WTC11 (cell line): Measurements from ENCODE around the gene GPN2. TPM values are rescaled to one million over a fixed set of nuclear protein-coding genes. Genes with fewer than 3 reads are reported as not detected.

Experiments
- ATAC-seq: fragments of 200-7000 bp; cut with Tn5 transposase; 2 replicates; pipeline ENCODE4 v1.10.0; 2021; ENCODE audit warnings: mild to moderate bottlenecking, moderate library complexity
- Bru-seq: library from RNA; stranded (reverse); fragments of 400-500 nt; gene quantifications from one replicate; lab custom pipeline; 2021; lab: Mats Ljungman, UMichigan
- CTCF ChIA-PET: fragments of 300-600 bp; sonication (Branson Sonifier 250); formaldehyde crosslinking; loops from one replicate; lab custom pipeline; 2021; ENCODE audit warnings: antibody characterized with exemption; lab: Charles Lee
- POLR2A ChIA-PET: fragments of 350-600 bp; sonication (Branson Sonifier 250); formaldehyde crosslinking; loops from one replicate; lab custom pipeline; 2021; ENCODE audit warnings: antibody characterized with exemption; lab: Charles Lee
- DNase-seq: peaks from one replicate; pipeline ENCODE4 v3.0.0; 2021; ENCODE audit warnings: low spot score
- H3K27ac Mint-ChIP-seq: 2 replicates; pipeline ENCODE4 v1.8.0; 2021; ENCODE audit warnings: mixed read lengths
- H3K27me3 Mint-ChIP-seq: 2 replicates; pipeline ENCODE4 v1.8.0; 2021; ENCODE audit warnings: low read depth, mild to moderate bottlenecking, moderate library complexity, mixed read lengths
- H3K36me3 Mint-ChIP-seq: 2 replicates; pipeline ENCODE4 v1.8.0; 2021; ENCODE audit warnings: mixed read lengths
- H3K4me1 Mint-ChIP-seq: 2 replicates; pipeline ENCODE4 v1.8.0; 2022; ENCODE audit warnings: mixed read lengths
- H3K4me3 Mint-ChIP-seq: 2 replicates; pipeline ENCODE4 v1.8.0; 2021; ENCODE audit warnings: mild to moderate bottlenecking, moderate library complexity, mixed read lengths
- H3K9me3 Mint-ChIP-seq: 2 replicates; pipeline ENCODE4 v1.8.0; 2021; ENCODE audit warnings: mixed read lengths
- CDX4 ChIP-seq: fragments of 250-450 bp; sonication (Bioruptor Pico); IDR thresholded peaks from 2 replicates; pipeline ENCODE4 v1.9.0; 2021; ENCODE audit warnings: moderate library complexity, mild to moderate bottlenecking, inconsistent platforms, borderline replicate concordance
- CREM ChIP-seq: sonication (generic); formaldehyde crosslinking; IDR thresholded peaks from 2 replicates; pipeline ENCODE4 v1.8.1; 2022; ENCODE audit warnings: mild to moderate bottlenecking, missing genetic modification reagents, moderate library complexity
- E2F5 ChIP-seq: sonication (generic); formaldehyde crosslinking; IDR thresholded peaks from 2 replicates; pipeline ENCODE4 v1.8.1; 2022; ENCODE audit warnings: mild to moderate bottlenecking, moderate library complexity, missing genetic modification reagents
- EMX1 ChIP-seq: fragments of 250-450 bp; sonication (Bioruptor Pico); IDR thresholded peaks from 2 replicates; pipeline ENCODE4 v1.8.0; 2021; ENCODE audit warnings: mild to moderate bottlenecking
- ERG ChIP-seq: fragments of 250-450 bp; sonication (Bioruptor Pico); IDR thresholded peaks from 2 replicates; pipeline ENCODE4 v1.8.0; 2021; ENCODE audit warnings: mild to moderate bottlenecking
- FOXK1 ChIP-seq: sonication (generic); formaldehyde crosslinking; IDR thresholded peaks from 2 replicates; pipeline ENCODE4 v1.8.0; 2022; ENCODE audit warnings: mild to moderate bottlenecking, moderate library complexity, missing genetic modification reagents
- GRHL2 ChIP-seq: fragments of 250-450 bp; sonication (Bioruptor Pico); IDR thresholded peaks from 2 replicates; pipeline ENCODE4 v1.8.0; 2022; ENCODE audit warnings: mild to moderate bottlenecking, moderate library complexity; ENCODE audit not compliant: insufficient replicate concordance, severe bottlenecking
- GTF2I ChIP-seq: fragments of 250-450 bp; sonication (Bioruptor Pico); conservative IDR thresholded peaks from 2 replicates; pipeline ENCODE4 v1.4.0; 2021; ENCODE audit warnings: mild to moderate bottlenecking
- HMGXB4 ChIP-seq: sonication (generic); formaldehyde crosslinking; IDR thresholded peaks from 2 replicates; pipeline ENCODE4 v1.8.1; 2023; ENCODE audit warnings: mild to moderate bottlenecking, moderate library complexity, missing genetic modification reagents
- JAZF1 ChIP-seq: fragments of 250-450 bp; sonication (Bioruptor Pico); IDR thresholded peaks from 2 replicates; pipeline ENCODE4 v1.9.0; 2021; ENCODE audit warnings: moderate library complexity, mild to moderate bottlenecking, inconsistent platforms
- JUN ChIP-seq: sonication (generic); formaldehyde crosslinking; IDR thresholded peaks from 2 replicates; pipeline ENCODE4 v1.8.0; 2023; ENCODE audit warnings: mild to moderate bottlenecking, missing genetic modification reagents
- MLX ChIP-seq: sonication (generic); formaldehyde crosslinking; IDR thresholded peaks from 2 replicates; pipeline ENCODE4 v1.8.1; 2023; ENCODE audit warnings: mild to moderate bottlenecking, missing genetic modification reagents, moderate library complexity
- MYBL2 ChIP-seq: sonication (generic); formaldehyde crosslinking; IDR thresholded peaks from 2 replicates; pipeline ENCODE4 v1.8.1; 2023; ENCODE audit warnings: mild to moderate bottlenecking, moderate library complexity, missing genetic modification reagents
- NFATC4 ChIP-seq: fragments of 250-450 bp; sonication (Bioruptor Pico); IDR thresholded peaks from 2 replicates; pipeline ENCODE4 v1.9.0; 2021; ENCODE audit warnings: mild to moderate bottlenecking
- TEAD4 ChIP-seq: sonication (generic); formaldehyde crosslinking; IDR thresholded peaks from 2 replicates; pipeline ENCODE4 v1.8.0; 2022; ENCODE audit warnings: mild to moderate bottlenecking, missing genetic modification reagents
- USF1 ChIP-seq: sonication (generic); formaldehyde crosslinking; IDR thresholded peaks from 2 replicates; pipeline ENCODE4 v1.8.0; 2022; ENCODE audit warnings: mild to moderate bottlenecking, missing genetic modification reagents
- ZNF121 ChIP-seq: sonication (generic); formaldehyde crosslinking; IDR thresholded peaks from 2 replicates; pipeline ENCODE4 v1.8.0; 2023; ENCODE audit warnings: missing genetic modification reagents
- long read RNA-seq, 3 experiments: library from RNA in 1 of 3; library from capped mRNA in 1 of 3; library from polyadenylated mRNA in 1 of 3; unstranded in 2 of 3; stranded (forward) in 1 of 3; transcript quantifications; one replicate each; pipeline ENCODE4 v2.0.0, GENCODE V29; 2021
- total RNA-seq: library from RNA; stranded (reverse); gene quantifications from 3 replicates; pipeline ENCODE4 v1.2.3, GENCODE V29; 2021
- TF ChIP-seq, protein P1 (sequence below): sonication (generic); formaldehyde crosslinking; IDR thresholded peaks from 2 replicates; pipeline ENCODE4 v1.8.0; 2022; ENCODE audit warnings: missing genetic modification reagents
- TF ChIP-seq, protein P2 (sequence below): sonication (generic); formaldehyde crosslinking; IDR thresholded peaks from 2 replicates; pipeline ENCODE4 v1.8.0; 2022; ENCODE audit warnings: mild to moderate bottlenecking, missing genetic modification reagents

GPN2 gene
- total RNA-seq (31.7 to 38.5 TPM (median 34.2 TPM) in 3 replicates), Bru-seq, nascent RNA (percentile 81 among the genes with signal in this experiment)
- long read RNA-seq, experiment 1, full-length matches to known transcripts = 59 of 65 reads
- long read RNA-seq, experiment 1, partial matches to known transcripts = 2 of 65 reads
- long read RNA-seq, experiment 1, other reads (novel, unspliced or antisense) = 4 of 65 reads
- long read RNA-seq, experiment 2, full-length matches to known transcripts = 18 of 29 reads
- long read RNA-seq, experiment 2, partial matches to known transcripts = 3 of 29 reads
- long read RNA-seq, experiment 2, other reads (novel, unspliced or antisense) = 8 of 29 reads
- long read RNA-seq, experiment 3, full-length matches to known transcripts = 17 of 17 reads
- long read RNA-seq, experiment 3, partial matches to known transcripts = 0 of 17 reads
- long read RNA-seq, experiment 3, other reads (novel, unspliced or antisense) = 0 of 17 reads

GRCh38 chr1:26889551-26890466 is at the start of gene GPN2:
Gene GPN2, minus strand, starts transcription at chr1:26890283. Its CDS starts 187 bp downstream, at chr1:26890096.
- ChIA-PET POLR2A (interaction anchor here (0.7 to 1.8 kb wide), 4 partner anchors 11 to 117 kb away, joined by 3 to 15 read pairs (median 8); partner anchors contain the start of gene GPATCH3), CTCF (interaction anchor here (0.6 to 2.1 kb wide), 11 partner anchors 10 to 390 kb away, joined by 3 to 11 read pairs (median 4); partner anchors contain the start of genes GPATCH3 and NR0B2)
- no peaks in the 10 kb centered on the region for H3K9me3 Mint-ChIP-seq
- DNase-seq (peak; percentile 67), ATAC-seq (peak; percentile 89)
- peak within 1 kb of the TSS; percentile 95 for H3K27ac Mint-ChIP-seq
- H3K27me3 Mint-ChIP-seq = no peaks in the 10 kb centered on the region
- H3K4me3 Mint-ChIP-seq = peak within 1 kb of the TSS; percentile 97
- H3K36me3 Mint-ChIP-seq = peaks cover 48% of the 10 kb centered on the region
- H3K4me1 Mint-ChIP-seq = peaks cover 8% of the 10 kb centered on the region
- TF ChIP-seq, protein P1, sequence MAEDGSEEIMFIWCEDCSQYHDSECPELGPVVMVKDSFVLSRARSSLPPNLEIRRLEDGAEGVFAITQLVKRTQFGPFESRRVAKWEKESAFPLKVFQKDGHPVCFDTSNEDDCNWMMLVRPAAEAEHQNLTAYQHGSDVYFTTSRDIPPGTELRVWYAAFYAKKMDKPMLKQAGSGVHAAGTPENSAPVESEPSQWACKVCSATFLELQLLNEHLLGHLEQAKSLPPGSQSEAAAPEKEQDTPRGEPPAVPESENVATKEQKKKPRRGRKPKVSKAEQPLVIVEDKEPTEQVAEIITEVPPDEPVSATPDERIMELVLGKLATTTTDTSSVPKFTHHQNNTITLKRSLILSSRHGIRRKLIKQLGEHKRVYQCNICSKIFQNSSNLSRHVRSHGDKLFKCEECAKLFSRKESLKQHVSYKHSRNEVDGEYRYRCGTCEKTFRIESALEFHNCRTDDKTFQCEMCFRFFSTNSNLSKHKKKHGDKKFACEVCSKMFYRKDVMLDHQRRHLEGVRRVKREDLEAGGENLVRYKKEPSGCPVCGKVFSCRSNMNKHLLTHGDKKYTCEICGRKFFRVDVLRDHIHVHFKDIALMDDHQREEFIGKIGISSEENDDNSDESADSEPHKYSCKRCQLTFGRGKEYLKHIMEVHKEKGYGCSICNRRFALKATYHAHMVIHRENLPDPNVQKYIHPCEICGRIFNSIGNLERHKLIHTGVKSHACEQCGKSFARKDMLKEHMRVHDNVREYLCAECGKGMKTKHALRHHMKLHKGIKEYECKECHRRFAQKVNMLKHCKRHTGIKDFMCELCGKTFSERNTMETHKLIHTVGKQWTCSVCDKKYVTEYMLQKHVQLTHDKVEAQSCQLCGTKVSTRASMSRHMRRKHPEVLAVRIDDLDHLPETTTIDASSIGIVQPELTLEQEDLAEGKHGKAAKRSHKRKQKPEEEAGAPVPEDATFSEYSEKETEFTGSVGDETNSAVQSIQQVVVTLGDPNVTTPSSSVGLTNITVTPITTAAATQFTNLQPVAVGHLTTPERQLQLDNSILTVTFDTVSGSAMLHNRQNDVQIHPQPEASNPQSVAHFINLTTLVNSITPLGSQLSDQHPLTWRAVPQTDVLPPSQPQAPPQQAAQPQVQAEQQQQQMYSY (CRISPR knock-in tag) = peak; percentile 37
- TF ChIP-seq TEAD4 (CRISPR knock-in tag) (peak; percentile 49; the same call in 1 of the 2 replicates), MYBL2 (CRISPR knock-in tag) (peak; percentile 84; the same call in 1 of the 2 replicates), E2F5 (CRISPR knock-in tag) (peak; percentile 43; the same call in 1 of the 2 replicates), MLX (peak; percentile 91; the same call in 1 of the 2 replicates), ZNF121 (CRISPR knock-in tag) (no peak), CDX4 (CRISPR knock-in tag) (no peak), FOXK1 (CRISPR knock-in tag) (no peak), JUN (CRISPR knock-in tag) (peak; percentile 83; the same call in 1 of the 2 replicates), USF1 (CRISPR knock-in tag) (peak; percentile 52), EMX1 (CRISPR knock-in tag) (peak; percentile 75; the same call in 1 of the 2 replicates), JAZF1 (no peak), ERG (CRISPR knock-in tag) (no peak), CREM (CRISPR knock-in tag) (peak; percentile 84), HMGXB4 (CRISPR knock-in tag) (peak; percentile 98), GTF2I (CRISPR knock-in tag) (peak; percentile 61; the same call in 1 of the 2 replicates), NFATC4 (CRISPR knock-in tag) (no peak), GRHL2 (CRISPR knock-in tag) (no peak)
- TF ChIP-seq, protein P2, sequence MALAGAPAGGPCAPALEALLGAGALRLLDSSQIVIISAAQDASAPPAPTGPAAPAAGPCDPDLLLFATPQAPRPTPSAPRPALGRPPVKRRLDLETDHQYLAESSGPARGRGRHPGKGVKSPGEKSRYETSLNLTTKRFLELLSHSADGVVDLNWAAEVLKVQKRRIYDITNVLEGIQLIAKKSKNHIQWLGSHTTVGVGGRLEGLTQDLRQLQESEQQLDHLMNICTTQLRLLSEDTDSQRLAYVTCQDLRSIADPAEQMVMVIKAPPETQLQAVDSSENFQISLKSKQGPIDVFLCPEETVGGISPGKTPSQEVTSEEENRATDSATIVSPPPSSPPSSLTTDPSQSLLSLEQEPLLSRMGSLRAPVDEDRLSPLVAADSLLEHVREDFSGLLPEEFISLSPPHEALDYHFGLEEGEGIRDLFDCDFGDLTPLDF = no peak
